Stimulated activated CD8-positive, alpha-beta memory T cell treated with anti-CD3 and anti-CD28 coated beads, Interleukin-15, amount 100 ng/mL, for 1 hour (primary cell): ENCODE measurements around the gene KBTBD8.

Source experiments
- DNase-seq: peaks from one replicate; pipeline ENCODE4 v3.0.0-alpha.2; 2020; ENCODE audit warnings: low read depth

The KBTBD8 gene

GRCh38 chr3:67034371-67034770 lies 36.3 kb downstream of the KBTBD8 start:
- DNase-seq = no peak

GRCh38 chr3:67037615-67038014 lies 39.5 kb downstream of the KBTBD8 start:
- no peak for DNase-seq

GRCh38 chr3:67044295-67044694 lies 46.2 kb downstream of the KBTBD8 start:
- no peak for DNase-seq

GRCh38 chr3:67044955-67045354 lies 46.8 kb downstream of the KBTBD8 start:
- DNase-seq = no peak

- no peak for DNase-seq
Measured at GRCh38 chr3:67045711-67046465, 47.8 kb downstream of the KBTBD8 start.

- no peak for DNase-seq
Measured at GRCh38 chr3:67047051-67047450, 48.9 kb downstream of the KBTBD8 start.

- no peak for DNase-seq
Measured at GRCh38 chr3:67048067-67048714, 50.1 kb downstream of the KBTBD8 start.

- DNase-seq = no peak
Measured at GRCh38 chr3:67048715-67049074, 50.6 kb downstream of the KBTBD8 start.

- DNase-seq = no peak
Measured at GRCh38 chr3:67059443-67059842, 61.3 kb downstream of the KBTBD8 start.
